Heart left ventricle (tissue), 16 donors: Measurements from ENCODE around the gene CDC14B. TPM values are rescaled to one million over a fixed set of nuclear protein-coding genes. Genes with fewer than 3 reads are reported as not detected.

Experiments used
- ATAC-seq, 4 donors: fragments of 200-7000 bp; cut with Tn5 transposase; one replicate each; pipeline ENCODE4 v1.9.1; 2020 to 2022; ENCODE audit warnings: moderate library complexity in 4 of 4, mild to moderate bottlenecking in 3 of 4, moderate number of reproducible peaks in 1 of 4
- DNase-seq, 5 donors: peaks; one replicate each; pipeline ENCODE4 v3.0.0-alpha.2; 2020
- H3K27ac ChIP-seq, 12 donors: fragments of 200-600 bp; sonication (generic) in 4 of 12; one replicate each; pipeline versions ENCODE4 v1.5.0 to v1.8.0; 2016 to 2022; ENCODE audit warnings: mild to moderate bottlenecking in 2 of 12
- H3K27me3 ChIP-seq, 9 donors: fragments of 200-600 bp; sonication (generic) in 2 of 9; one replicate each; pipeline versions ENCODE4 v1.5.1 to v1.8.0; 2016 to 2022; ENCODE audit warnings: mild to moderate bottlenecking in 3 of 9
- H3K36me3 ChIP-seq, 9 donors: fragments of 200-600 bp; sonication (generic) in 2 of 9; one replicate each; pipeline versions ENCODE4 v1.5.0 to v1.8.0; 2018 to 2022; ENCODE audit warnings: mild to moderate bottlenecking in 2 of 9
- H3K4me1 ChIP-seq, 12 donors: fragments of 200-600 bp; sonication (generic) in 4 of 12; one replicate each; pipeline versions ENCODE4 v1.5.0 to v1.8.0; 2016 to 2022; ENCODE audit warnings: mild to moderate bottlenecking in 3 of 12
- H3K4me3 ChIP-seq, 12 donors: fragments of 200-600 bp; sonication (generic) in 4 of 12; one replicate each; pipeline versions ENCODE4 v1.5.0 to v1.8.0; 2017 to 2022; ENCODE audit warnings: mild to moderate bottlenecking in 9 of 12, moderate library complexity in 4 of 12
- H3K9me3 ChIP-seq, 12 donors: fragments of 200-600 bp; sonication (generic) in 4 of 12; one replicate each; pipeline versions ENCODE4 v1.5.0 to v1.8.0; 2016 to 2022; ENCODE audit warnings: mild to moderate bottlenecking in 1 of 12
- CTCF ChIP-seq, 12 donors: fragments of 200-600 bp; sonication (generic) in 4 of 12; IDR thresholded peaks; one replicate each; pipeline versions ENCODE4 v1.5.0 to v1.8.0; 2018 to 2022; ENCODE audit warnings: antibody characterized with exemption in 12 of 12, mild to moderate bottlenecking in 5 of 12
- POLR2A ChIP-seq, 2 donors: fragments of 450-650 bp; IDR thresholded peaks; one replicate each; pipeline ENCODE4 v1.6.1; 2017; ENCODE audit warnings: antibody characterized with exemption in 2 of 2, mild to moderate bottlenecking in 2 of 2, moderate library complexity in 2 of 2
- WGBS, 4 donors: extraction: QIAGEN DNeasy Blood & Tissue Kit in 2 of 4; methylation state at CpG; one replicate each; pipeline versions ENCODE4 v1.1.5 to v1.1.7; 2013 to 2018; 5-methylcytosine and 5-hydroxymethylcytosine counted together
- intact Hi-C, 10 donors: fragments of 100-400 bp; cut with DNase I; formaldehyde crosslinking; loops; one replicate each; pipeline versions ENCODE4 v1.11.1 to v1.14.2; 2022
- polyA plus RNA-seq, 2 donors: library from polyadenylated mRNA; stranded (reverse); fragments of 200-250 nt; gene quantifications; one replicate each; pipeline ENCODE4 v1.2.3, GENCODE V29; 2013
- total RNA-seq, 9 donors: library from RNA; depleted of rRNA in 2 of 9; stranded (reverse); fragments of >200 nt in 2 of 9; fragmentation: NEBNext Ultra II Directional in 3 of 9; extraction: Animal tissue kit (Norgen Biotek cat#: 25700) in 3 of 9; gene quantifications; one replicate each; pipeline versions ENCODE4 v1.1.0 to v1.2.4, GENCODE V29; 2016 to 2023
- donor health status: ischemic (EF 13 %, LVEDD 7.1; RV severe dilation, severe dysfunction).
- donor health status: healthy with polysubstance abuse.
- donor health status: DM: no; HTN: yes; CAD: no.
- donor health status: DM: no; HTN: no; CAD: no.
- donor health status: ischemic (EF 25% LVEDD 6.9; RV normal size, moderate dysfunction).
- donor health status: ischemic (EF 25% LVEDD 5.7; RV mildly dilated, moderate dysfunction).
- donor health status: healthy.
- donor health status: DM: yes; HTN: yes; CAD: no.
- donor health status: ischemic (EF 35%, LVEDD 5.7; RV mildly dilated, moderate dysfunction).
- donor health status: nonischemic (EF 11% LVEDD 7.7; RV severe dilation, severe dysfunction).
- donor health status: DM: yes; HTN: yes; CAD: no.
- donor health status: PGD.
- donor health status: ischemic (EF 29% LVEDD 5.4; RV normal size, mild dysfunction).
- donor health status: nonischemic (EF 23%, LVEDD 6.1; RV moderate dilation, normal function).

Gene CDC14B
- total and polyA plus RNA-seq, 11 donors = 5.1 to 37.0 (median 23.7) TPM

- Histone ChIP-seq H3K4me3 (no peak overlapping the region), H3K4me1 (no peaks in the 10 kb centered on the region), H3K9me3 (no peaks in the 10 kb centered on the region), H3K36me3 (peaks cover 0 to 73% (median 18%) of the 10 kb centered on the region in 9 donors), H3K27me3 (no peaks in the 10 kb centered on the region), H3K27ac (no peak overlapping the region)
- ATAC-seq (no peak), DNase-seq (no peak)
- WGBS, 4 donors = 95 to 98% (median 96%) methylated on average over 3 of the region's 3 CpGs
- no peak for TF ChIP-seq POLR2A (IDR thresholded peaks at IDR 0.05)
- no peak for TF ChIP-seq CTCF (IDR thresholded peaks at IDR 0.05)
- intact Hi-C loops = no loop called here
Measured at GRCh38 chr9:96540106-96540505, 79.5 kb downstream of the CDC14B start.

GRCh38 chr9:96532173-96532572, 87.5 kb downstream of the CDC14B start:
- TF ChIP-seq POLR2A (IDR thresholded peaks at IDR 0.05) = no peak
- TF ChIP-seq CTCF (IDR thresholded peaks at IDR 0.05) = no peak
- intact Hi-C loops = no loop called here
- no peaks in the 10 kb centered on the region for H3K27me3 ChIP-seq
- no peak overlapping the region for H3K27ac ChIP-seq
- peaks cover 0 to 82% (median 8%) of the 10 kb centered on the region in 9 donors for H3K36me3 ChIP-seq
- no peaks in the 10 kb centered on the region for H3K9me3 ChIP-seq
- no peak for ATAC-seq
- no peaks in the 10 kb centered on the region for H3K4me1 ChIP-seq
- DNase-seq = no peak
- H3K4me3 ChIP-seq = no peak overlapping the region

GRCh38 chr9:96524764-96525163, 94.9 kb downstream of the CDC14B start:
- intact Hi-C loops = no loop called here
- no peak overlapping the region for H3K4me3 ChIP-seq
- peaks cover 0 to 20% (median 4%) of the 10 kb centered on the region in 12 donors for H3K4me1 ChIP-seq
- no peak for DNase-seq
- no peaks in the 10 kb centered on the region for H3K27me3 ChIP-seq
- H3K36me3 ChIP-seq = peaks cover 0 to 31% (median 11%) of the 10 kb centered on the region in 9 donors
- TF ChIP-seq POLR2A (IDR thresholded peaks at IDR 0.05) (no peak), CTCF (IDR thresholded peaks at IDR 0.05) (no peak)
- H3K27ac ChIP-seq = peak overlapping the region in 1 of 12 donors; percentile 79
- whole genome bisulfite sequencing, 4 donors = 94 to 96% (median 94%) methylated on average over 2 of the region's 2 CpGs
- H3K9me3 ChIP-seq = no peaks in the 10 kb centered on the region
- no peak for ATAC-seq

- intact Hi-C loops = no loop called here
- Histone ChIP-seq H3K36me3 (peaks cover 0 to 25% (median 11%) of the 10 kb centered on the region in 9 donors), H3K9me3 (no peaks in the 10 kb centered on the region), H3K4me3 (peak overlapping the region in 1 of 12 donors; percentile 24), H3K4me1 (peaks cover 0 to 20% (median 4%) of the 10 kb centered on the region in 12 donors), H3K27me3 (no peaks in the 10 kb centered on the region), H3K27ac (peak overlapping the region in 11 of 12 donors; percentile 24 to 79 (median 52))
- DNase-seq (no peak), ATAC-seq (no peak)
- TF ChIP-seq POLR2A (IDR thresholded peaks at IDR 0.05) (no peak), CTCF (IDR thresholded peaks at IDR 0.05) (no peak)
- WGBS, 4 donors = 82 to 85% (median 84%) methylated on average over 7 of the region's 7 CpGs
Measured at GRCh38 chr9:96524045-96524444, 95.6 kb downstream of the CDC14B start.
